ENCODE data around the gene MNT.

Gene MNT

GRCh38 chr17:2383628-2384167 is 17.2 kb downstream of the MNT start:
- TF ChIP-seq ZFX (IDR thresholded peaks at IDR 0.05; ENCODE audit: borderline replicate concordance) (no peak), CTCF (IDR thresholded peaks at IDR 0.05) (no peak)

GRCh38 chr17:2380950-2381649 is 19.8 kb downstream of the MNT start:
- H3K27ac ChIP-seq, result 0 out of 2 replicates have a peak overlapping the region, but pooled peaks have one; percentile 7
- no peak for TF ChIP-seq ZFX (IDR thresholded peaks at IDR 0.05; ENCODE audit: borderline replicate concordance)
- TF ChIP-seq CTCF (IDR thresholded peaks at IDR 0.05), result no peak

More at GRCh38 chr17:2383628-2384167, 17.2 kb downstream of the MNT start:
- H3K27ac ChIP-seq, result peak overlapping the region; percentile 49

GRCh38 chr17:2380226-2380922 is 20.5 kb downstream of the MNT start:
- 0 out of 2 replicates have a peak overlapping the region, but pooled peaks have one; percentile 7 for H3K27ac ChIP-seq

GRCh38 chr17:2379489-2380225 is 21.2 kb downstream of the MNT start:
- no peak overlapping the region for H3K27ac ChIP-seq
- TF ChIP-seq ZFX (IDR thresholded peaks at IDR 0.05; ENCODE audit: borderline replicate concordance), result no peak

More at GRCh38 chr17:2380226-2380922, 20.5 kb downstream of the MNT start:
- TF ChIP-seq ZFX (IDR thresholded peaks at IDR 0.05; ENCODE audit: borderline replicate concordance) (no peak), CTCF (IDR thresholded peaks at IDR 0.05) (no peak)

- no peak for TF ChIP-seq ZFX (IDR thresholded peaks at IDR 0.05; ENCODE audit: borderline replicate concordance)
- H3K27ac ChIP-seq, result no peak overlapping the region
Observed at GRCh38 chr17:2378905-2379304, 22.0 kb downstream of the MNT start.

GRCh38 chr17:2377659-2378058 is 23.2 kb downstream of the MNT start:
- TF ChIP-seq ZFX (IDR thresholded peaks at IDR 0.05; ENCODE audit: borderline replicate concordance), result no peak
- no peak for TF ChIP-seq CTCF (IDR thresholded peaks at IDR 0.05)
- no peak overlapping the region for H3K27ac ChIP-seq

GRCh38 chr17:2376107-2376506 is 24.8 kb downstream of the MNT start:
- TF ChIP-seq CTCF (IDR thresholded peaks at IDR 0.05) (no peak), ZFX (IDR thresholded peaks at IDR 0.05; ENCODE audit: borderline replicate concordance) (no peak)
- no peak overlapping the region for H3K27ac ChIP-seq
